Cardiac septum (tissue), 1 donor: Measurements from ENCODE around the gene TXLNG. TPM values are rescaled to one million over a fixed set of nuclear protein-coding genes. Genes with fewer than 3 reads are reported as not detected.

Experiments
- DNase-seq: peaks from one replicate; pipeline ENCODE4 v3.0.0-alpha.2; 2020; ENCODE audit warnings: low spot score
- intact Hi-C: fragments of 100-400 bp; cut with DNase I; formaldehyde crosslinking; loops from one replicate; pipeline ENCODE4 v1.14.0; 2022
- total RNA-seq: library from RNA; stranded (reverse); fragmentation: NEBNext Ultra II Directional; extraction: Animal tissue kit (Norgen Biotek cat#: 25700); gene quantifications from one replicate; pipeline ENCODE4 v1.2.1, GENCODE V29; 2021
- donor health status: DM: no; HTN: no; CAD: no.

TXLNG gene
- total RNA-seq, 1 donor from 2014 or later = 6.8 TPM

DNA sequence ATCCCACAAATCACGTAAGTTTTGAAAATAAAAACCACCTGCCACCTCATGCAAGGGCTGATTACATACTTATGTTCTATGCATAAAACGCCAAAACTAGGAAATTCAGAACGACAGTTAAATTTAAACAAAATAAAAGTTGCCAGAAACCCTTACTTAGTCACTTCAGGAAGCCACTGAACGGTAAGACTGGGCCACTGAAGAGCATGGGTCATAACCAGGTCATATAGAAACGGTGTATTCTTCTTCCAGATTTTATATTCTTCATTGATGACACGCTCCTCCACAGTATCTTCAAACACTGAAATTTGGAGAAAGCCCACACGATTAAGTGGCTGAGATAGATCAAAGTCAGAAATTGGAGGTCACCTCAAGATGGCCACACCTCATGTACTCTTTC lies 82.7 kb downstream of the TXLNG start:
- no peak for DNase-seq
- intact Hi-C loops = no loop called here

GRCh38 chrX:16869393-16870094 lies 83.3 kb downstream of the TXLNG start:
- no peak for DNase-seq
- intact Hi-C loops = loop anchor here (5.0 kb wide), 1 partner anchor 82 kb away; the partner anchor contains the start of gene TXLNG

GRCh38 chrX:16870095-16870861 lies 84.0 kb downstream of the TXLNG start, which contains the start of gene RBBP7:
Gene RBBP7, minus strand, starts transcription at chrX:16870362. Its CDS starts 309 bp downstream, at chrX:16870053.
- intact Hi-C loops = loop anchor here (5.0 kb wide), 1 partner anchor 83 kb away; the partner anchor contains the start of gene TXLNG
- DNase-seq = peak; percentile 97

DNA sequence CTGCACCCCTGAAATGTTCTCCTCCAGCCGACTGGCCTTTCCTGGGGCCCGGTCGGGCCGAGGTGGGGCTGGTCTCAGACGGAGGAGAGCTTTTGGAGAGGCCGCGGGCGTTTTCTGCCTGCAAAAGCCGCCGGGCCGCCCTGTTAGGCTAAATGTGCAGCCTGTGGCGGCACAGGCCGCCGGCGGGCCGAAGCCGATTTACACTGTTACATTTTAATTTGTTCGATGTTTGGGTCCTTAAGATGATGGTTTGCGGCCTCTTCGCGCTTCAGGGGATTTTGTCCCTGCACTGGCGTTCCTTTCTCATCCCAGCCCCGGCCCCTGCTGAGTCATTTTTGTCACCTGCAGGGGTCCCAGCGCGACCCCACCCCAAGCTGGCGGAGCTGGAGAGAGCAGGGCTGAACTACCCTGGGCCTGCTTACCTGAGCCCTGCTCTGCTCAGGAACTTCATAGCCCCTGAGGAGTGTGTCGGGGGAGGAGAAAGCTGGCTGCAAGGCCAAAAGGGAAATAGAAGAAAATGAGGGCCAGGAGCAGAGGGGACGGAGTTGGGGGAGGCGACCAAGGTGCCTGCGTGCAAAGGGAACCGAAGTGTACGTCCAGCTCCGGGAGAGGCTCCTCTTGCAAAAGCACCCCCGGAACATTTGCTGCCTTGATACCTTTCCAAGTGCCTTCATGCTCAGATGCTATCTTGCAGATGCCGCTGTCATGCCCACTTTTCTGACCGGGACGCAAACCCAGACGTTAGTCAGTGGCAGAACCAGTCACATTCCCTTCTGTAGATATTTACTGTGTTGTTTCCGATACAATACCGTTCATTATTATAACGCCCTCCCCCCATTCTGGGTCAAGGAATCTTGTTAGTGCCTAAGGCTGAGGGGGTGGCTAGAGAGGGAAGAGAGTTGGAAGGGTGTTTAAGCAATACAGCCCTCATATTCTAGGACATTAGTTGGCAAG lies 84.9 kb downstream of the TXLNG start:
- no peak for DNase-seq
- intact Hi-C loops = loop anchor here (5.0 kb wide), 1 partner anchor 84 kb away; the partner anchor contains the start of gene TXLNG

- no peak for DNase-seq
- intact Hi-C loops = loop anchor here (5.0 kb wide), 1 partner anchor 86 kb away; the partner anchor contains the start of gene TXLNG
Measured at GRCh38 chrX:16873106-16873505, 86.8 kb downstream of the TXLNG start.

DNA sequence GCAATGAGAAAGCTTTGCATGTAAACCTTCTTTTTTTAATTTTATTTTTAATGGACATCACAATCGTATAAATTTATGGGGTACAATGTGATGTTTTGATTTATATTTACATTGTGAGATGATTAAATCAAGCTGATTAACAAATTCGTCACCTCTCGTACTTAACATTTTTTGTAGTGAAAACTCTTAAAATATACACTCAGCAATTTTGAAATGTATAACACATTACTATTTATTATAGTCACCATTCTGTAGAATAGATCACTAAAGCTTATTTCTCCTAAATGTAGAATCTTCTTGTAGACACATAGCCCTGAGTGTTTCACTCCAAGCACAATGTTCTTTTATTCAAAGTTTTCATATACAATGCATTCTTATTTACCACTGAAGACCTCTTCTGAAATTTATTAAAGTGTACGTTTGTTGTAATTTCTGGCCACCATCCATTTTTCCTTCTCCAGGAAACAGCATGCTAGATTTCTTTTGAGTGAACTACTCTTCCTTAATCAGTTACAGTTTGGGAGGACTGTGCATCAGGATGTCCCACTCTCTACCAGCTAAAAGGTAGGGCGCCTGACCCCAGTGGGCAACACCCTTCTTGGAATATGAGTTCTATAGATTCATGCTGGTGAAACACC lies 88.3 kb downstream of the TXLNG start:
- intact Hi-C loops = loop anchor here (5.0 kb wide), 1 partner anchor 87 kb away; the partner anchor contains the start of gene TXLNG
- DNase-seq = no peak

GRCh38 chrX:16876696-16877095 lies 90.4 kb downstream of the TXLNG start:
- intact Hi-C loops = no loop called here
- DNase-seq = no peak

DNA sequence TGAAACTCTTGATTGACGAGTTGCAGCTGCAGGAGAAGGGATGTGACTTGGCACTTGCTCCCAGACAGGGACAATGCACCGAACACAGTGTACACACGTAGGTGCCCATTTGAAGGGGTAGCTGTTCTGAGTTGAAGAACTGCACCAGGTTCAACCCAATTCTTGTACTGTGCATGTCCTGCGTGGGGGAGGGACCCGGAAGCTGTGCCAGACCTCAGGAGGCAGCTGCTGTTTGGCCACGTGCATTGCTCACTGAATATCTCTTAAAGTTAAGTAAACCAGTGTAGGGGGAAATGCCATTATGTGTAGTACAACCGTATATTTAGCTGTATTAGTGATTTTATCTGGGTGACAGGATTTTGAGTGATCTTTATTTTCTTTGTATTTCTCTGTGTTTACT lies 95.9 kb downstream of the TXLNG start:
- intact Hi-C loops = loop anchor here (2.0 kb wide), 1 partner anchor 43 kb away; no protein-coding TSS in a partner anchor

GRCh38 chrX:16882702-16883486 lies 96.6 kb downstream of the TXLNG start:
- intact Hi-C loops = loop anchor here (2.0 kb wide), 1 partner anchor 44 kb away; no protein-coding TSS in a partner anchor
- no peak for DNase-seq

More for the DNA sequence above, 95.9 kb downstream of the TXLNG start:
- no peak for DNase-seq

DNA sequence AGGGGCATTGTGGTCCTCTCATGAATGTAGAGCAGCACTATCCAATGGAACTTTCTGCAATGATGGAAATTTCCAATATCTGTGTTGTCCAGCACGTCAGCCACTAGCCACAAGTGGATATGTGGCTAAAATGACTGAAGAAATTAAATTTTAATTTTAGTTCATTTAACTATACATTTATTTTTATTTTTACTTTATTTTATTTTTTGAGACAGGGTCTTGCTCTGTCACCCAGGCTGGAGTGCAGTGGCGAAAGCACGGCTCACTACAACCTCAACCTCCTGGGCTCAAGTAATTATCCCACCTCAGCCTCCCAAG lies 97.2 kb downstream of the TXLNG start:
- no peak for DNase-seq
- intact Hi-C loops = loop anchor here (2.0 kb wide), 1 partner anchor 45 kb away; no protein-coding TSS in a partner anchor

DNA sequence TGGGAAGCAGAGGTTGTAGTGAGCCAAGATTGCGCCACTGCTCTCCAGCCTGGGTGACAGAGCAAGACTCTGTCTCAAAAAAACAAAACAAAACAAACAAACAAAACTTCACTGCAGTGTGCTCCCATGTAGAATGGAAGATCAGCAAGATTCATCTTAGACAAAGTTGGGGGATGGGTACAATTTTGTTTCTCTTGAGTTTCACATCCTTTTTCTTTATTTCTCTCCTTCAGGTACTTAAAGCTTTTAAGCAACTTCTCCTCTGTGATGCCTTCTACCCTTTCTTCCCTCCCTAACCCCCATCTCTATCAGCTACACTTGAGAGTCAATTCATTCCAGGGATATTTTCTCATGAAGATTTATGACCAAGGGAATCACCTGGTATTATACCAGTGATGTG lies 99.4 kb downstream of the TXLNG start:
- DNase-seq = no peak
- intact Hi-C loops = loop anchor here (5.0 kb wide), 1 partner anchor 162 kb away; no protein-coding TSS in a partner anchor

DNA sequence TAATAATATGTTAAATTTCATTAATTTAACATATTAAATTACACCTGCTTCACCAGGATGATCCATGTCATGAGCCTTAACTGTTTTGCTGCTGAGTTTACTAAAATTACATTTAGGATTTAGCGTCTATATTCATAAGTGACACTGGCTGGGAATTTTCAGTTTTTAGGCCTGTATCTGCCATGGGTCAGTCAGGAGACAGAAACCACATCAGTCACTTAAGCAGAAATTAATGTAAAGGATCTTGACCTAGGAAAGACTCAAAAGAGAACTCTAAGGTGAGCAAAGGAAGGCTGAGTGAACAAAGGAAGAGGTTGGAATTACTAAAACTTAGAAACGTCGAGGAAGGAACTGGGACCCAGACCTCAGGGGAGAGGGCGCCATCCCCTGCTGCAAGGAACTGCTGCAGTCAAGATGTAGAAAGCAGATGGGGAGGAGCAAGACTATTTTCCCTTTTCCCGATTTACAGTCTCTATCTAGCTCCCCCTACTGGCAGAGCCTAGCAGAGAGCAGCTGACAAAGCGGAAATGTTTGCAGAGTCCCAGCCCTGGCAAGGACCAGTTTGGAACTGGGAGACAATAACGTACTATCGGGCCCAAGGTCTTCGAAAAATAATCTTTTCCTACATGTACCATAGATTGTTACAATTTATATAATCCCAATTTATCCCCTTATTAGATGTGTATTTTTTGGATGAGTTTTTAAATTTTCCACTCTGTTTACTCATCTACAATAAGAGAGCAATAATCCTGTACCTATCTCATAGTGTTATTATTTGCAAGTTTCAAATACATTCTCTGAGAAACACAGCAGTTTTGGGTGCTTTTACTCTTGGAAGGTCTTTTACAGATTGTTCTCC lies 106.5 kb downstream of the TXLNG start:
- intact Hi-C loops = no loop called here
- peak; percentile 78 for DNase-seq

Other genes with a start within 250 kb of the TXLNG start
- gene S100G, start 136.3 kb upstream of the TXLNG start, total RNA-seq = not detected
- gene CTPS2, start 73.8 kb upstream of the TXLNG start, total RNA-seq = 5.9 TPM
- 21.0 TPM for gene SYAP1, start 66.9 kb upstream of the TXLNG start, total RNA-seq
- 117 TPM for gene RBBP7, start 83.9 kb downstream of the TXLNG start, total RNA-seq
- 1.8 TPM for gene REPS2, start 160.2 kb downstream of the TXLNG start, total RNA-seq